Ureter (tissue), 1 donor: ENCODE results near the gene PKD2L1. TPM values are rescaled to one million over a fixed set of nuclear protein-coding genes. Genes with fewer than 3 reads are reported as not detected.

ENCODE experiments used
- DNase-seq: peaks from one replicate; pipeline ENCODE4 v3.0.0-alpha.2; 2020; ENCODE audit warnings: low spot score
- total RNA-seq: library from RNA; stranded (reverse); gene quantifications from one replicate; pipeline ENCODE4 v1.2.4, GENCODE V29; 2023
- donor health status: DM: yes; HTN: yes; CAD: no.

The PKD2L1 gene
- total RNA-seq, 1 donor from 2014 or later: 0.16 TPM

- DNase-seq: no peak
These were observed 26.3 kb upstream of the PKD2L1 start for GRCh38 chr10:100356067-100357017.

DNA sequence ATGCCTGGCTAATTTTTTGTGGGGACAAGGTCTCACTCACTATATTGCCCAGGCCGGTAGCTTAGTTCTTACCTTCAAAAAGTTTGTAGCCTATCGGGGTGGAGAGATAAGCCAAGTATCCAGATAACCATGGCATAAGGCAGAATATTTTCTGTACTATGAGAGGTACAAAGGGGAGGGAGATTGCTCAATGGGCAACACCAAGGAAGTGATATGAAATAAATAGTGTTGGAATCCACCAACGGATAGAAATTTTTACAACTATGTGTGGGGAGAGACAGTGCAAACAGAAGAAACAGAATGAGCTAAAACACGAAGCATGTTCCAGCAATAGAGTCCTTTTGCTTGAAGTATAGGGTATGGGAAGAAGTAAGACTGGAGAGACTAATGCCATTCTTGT is 25.1 kb upstream of the PKD2L1 start:
- no peak for DNase-seq

DNA sequence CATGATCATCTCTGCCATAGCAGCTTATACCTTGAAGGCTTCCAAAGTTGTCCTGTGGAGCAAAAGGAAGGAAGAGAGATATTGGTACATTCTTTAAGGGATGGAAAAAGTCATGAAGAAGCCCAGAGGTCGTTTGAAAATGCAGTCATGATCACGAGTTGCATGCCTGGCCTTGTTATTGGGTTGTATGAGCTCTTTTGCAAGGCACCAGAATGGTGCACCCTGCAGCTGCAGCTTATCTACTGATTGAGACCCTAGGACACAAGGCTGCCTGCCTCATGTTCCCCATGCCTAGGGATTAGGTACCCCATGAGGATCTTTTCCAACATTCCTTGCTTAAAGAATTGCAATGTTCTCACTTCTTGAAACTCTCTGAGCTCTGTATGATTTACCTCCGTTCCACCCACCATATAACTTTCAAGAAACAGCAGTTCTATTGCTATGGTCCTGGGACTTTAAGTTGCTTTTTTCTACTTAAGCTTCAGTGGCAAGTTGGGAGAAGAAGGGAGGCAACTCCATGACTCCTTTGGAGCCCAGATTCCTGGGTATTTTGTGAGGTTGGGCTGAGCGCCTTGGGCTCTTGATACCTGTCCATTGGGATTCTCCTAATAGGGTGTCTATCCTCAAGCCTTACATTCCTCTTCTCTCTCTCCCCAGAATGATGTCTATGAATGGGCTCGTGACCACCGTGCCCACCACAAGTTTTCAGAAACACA is 23.9 kb upstream of the PKD2L1 start:
- no peak for DNase-seq

DNA sequence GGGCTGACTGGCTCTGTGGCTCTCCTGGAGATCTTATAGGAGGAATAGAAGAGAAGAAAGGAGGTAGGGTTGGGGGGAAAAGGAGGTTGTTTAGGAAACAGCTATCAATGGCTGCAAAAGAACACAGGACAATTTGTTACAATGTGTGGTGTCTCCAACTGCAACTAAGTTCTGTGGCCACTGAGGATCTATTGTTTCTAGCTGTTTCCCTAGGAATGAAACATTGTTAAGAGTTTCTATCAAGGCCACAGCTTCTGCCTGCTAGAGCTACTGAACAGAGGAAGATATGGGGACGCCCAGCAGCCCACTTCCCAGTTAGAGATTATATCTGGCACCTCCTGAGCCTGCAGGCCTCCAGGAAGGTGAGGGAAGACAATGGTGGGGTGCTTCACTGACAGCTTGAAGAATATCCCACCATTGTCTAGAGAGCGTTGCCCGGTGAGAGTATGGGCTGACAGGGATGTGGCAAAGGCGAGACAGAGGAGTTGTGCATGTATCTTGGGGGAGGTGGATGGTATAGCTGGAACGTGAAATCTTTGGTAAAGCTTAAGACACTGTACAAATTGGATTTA is 21.0 kb upstream of the PKD2L1 start:
- no peak for DNase-seq

DNA sequence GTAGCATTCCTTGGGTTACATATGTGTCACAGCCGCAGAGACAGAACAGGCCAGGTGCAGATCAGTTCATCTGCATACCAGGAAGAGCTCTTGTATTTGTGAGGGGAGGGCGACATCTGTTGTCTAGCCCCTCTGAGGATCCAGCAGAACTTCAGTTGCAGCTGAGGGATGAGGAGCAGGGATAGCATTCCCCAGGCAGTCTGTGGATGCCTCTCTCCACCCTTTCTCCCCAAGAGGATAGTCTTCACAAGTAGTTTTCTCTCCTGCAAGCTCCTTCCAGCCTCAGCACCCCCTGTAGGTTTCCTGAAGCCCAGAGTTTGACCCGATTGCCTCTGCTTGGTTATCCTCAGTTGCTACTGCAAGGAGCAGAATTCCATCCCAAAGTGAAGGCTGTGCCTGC is 19.6 kb upstream of the PKD2L1 start:
- DNase-seq: no peak

- DNase-seq: no peak
These were observed 19.1 kb upstream of the PKD2L1 start for GRCh38 chr10:100349087-100349486.

DNA sequence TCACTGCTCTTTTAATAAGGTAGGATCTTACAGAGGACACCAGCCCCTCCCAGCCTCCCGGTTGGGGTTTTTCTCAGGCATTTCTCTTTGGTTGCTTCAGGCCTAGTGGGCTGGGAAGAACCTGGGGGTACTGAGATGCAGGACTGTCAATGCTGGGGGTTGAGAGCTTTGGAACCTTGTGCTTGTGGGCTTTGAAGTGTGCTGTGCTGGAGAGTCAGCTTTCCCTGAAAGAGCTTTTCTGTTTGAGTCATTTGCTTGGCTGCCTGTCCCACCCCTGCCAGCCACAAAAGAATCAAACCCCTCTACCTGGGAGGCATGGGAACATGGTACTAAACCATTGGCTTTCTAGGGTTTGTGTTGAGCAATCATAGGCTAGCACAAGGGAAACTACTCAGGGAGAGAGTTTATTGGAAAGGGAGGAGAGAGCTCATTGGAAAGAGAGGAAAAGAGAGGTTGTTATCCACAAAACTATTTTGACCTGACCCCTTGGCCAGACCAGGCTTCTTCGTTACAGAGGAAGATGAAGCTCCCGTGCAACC is 18.4 kb upstream of the PKD2L1 start:
- DNase-seq: no peak

GRCh38 chr10:100347568-100348195 is 17.7 kb upstream of the PKD2L1 start:
- DNase-seq: no peak

GRCh38 chr10:100346765-100347567 is 16.9 kb upstream of the PKD2L1 start, which contains the start of gene SCD:
Gene SCD (plus strand): TSS chr10:100347233. CDS start chr10:100347505, 272 bp downstream.
- peak; percentile 85 for DNase-seq

DNA sequence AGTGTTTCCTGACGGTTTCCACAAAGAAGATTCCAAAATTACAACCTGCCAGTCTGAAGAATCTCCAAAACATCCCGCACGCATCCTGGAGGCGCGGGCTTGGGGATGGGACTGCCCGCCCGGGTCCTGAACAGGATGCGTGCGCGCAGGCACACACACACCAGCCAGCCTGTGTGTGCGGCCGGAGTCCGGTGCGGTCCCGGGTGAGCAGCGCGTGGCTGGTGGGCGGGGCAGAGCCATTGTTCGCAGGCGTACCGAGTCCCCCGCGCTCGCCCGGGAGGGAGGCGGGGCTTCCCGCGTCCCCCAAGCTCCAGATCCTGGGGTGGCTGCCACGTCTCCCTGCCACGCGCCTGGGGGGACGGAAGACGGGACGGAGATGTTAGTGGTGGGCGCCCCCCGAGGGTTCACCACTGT is 16.3 kb upstream of the PKD2L1 start:
- peak; percentile 68 for DNase-seq

GRCh38 chr10:100345570-100346330 is 15.7 kb upstream of the PKD2L1 start:
- DNase-seq: no peak

DNA sequence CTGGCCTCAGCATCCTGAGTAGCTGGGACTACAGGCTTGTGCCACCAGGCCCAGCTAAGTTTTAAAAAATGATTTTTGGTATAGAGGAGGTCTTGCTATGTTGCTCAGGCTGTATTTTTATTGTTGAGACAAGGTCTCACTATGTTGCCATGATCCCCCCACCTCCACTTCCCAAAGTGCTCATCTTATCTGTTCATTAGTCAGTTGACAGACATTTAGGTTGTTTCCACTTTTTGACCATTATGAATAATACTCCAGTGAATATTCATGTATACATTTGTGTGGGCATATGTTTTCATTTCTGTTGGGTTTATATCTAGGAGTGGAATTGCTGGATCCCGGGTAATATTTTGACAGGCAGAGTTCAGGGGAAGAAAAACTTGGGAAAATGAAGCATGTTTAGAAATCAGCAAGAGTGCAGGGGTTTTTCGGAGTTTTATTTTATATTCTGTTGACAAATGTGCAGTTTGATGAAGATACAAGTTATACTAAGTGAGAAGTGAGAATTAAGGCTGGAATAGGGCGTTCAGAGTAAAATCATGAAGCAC is 14.3 kb upstream of the PKD2L1 start:
- no peak for DNase-seq

DNA sequence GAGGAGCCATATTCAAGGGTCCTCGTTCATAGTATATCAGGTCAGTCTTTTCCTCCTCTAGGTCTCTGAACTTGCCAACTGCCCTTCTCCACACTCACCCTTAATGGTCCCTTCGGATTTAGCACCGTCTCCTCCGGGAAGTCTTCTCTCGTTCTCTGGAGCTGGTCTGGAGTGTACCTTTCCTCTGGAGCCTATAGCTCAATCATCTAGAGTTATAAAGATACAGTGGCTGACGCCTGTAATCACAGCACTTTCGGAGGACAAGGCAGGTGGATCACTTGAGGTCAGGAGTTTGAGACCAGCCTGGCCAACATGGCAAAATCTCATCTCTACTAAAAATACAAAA is 12.6 kb upstream of the PKD2L1 start:
- no peak for DNase-seq

DNA sequence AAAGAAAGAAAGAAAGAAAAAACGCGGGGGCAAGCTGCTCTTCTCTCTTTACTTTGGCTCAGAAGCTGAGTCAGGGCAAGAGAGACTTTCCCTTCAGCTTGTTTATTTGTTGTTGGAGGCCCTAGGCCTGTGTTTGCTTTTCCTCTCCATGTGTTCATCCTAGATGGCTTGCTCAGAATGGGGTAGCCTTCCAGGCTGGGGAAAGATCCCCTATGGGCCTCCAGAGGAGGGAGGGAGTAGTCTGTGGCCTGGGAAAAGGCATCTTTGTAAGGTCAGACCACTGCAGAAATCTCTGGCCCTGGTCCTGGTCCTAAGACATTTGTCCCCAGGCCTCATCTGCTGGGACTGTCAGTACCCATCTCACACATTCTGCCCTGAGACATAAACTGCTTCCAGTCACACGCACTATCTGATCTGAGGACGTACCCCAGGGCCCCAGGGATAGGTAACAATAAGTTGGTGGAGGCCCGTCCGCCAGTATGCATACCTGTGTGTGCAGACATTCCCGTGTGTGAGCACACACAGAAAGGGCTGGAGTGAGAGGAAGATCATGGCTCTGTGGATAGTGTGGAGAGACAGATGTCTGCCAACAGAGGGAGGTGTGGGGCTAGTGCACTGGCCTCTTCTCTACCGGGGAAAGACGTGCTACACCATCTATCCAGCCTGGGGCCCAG is 12.1 kb upstream of the PKD2L1 start:
- peak; percentile 66 for DNase-seq

- no peak for DNase-seq
These were observed 11.2 kb upstream of the PKD2L1 start for GRCh38 chr10:100340948-100341847.

- DNase-seq: no peak
These were observed 9.2 kb upstream of the PKD2L1 start for GRCh38 chr10:100339236-100339635.

GRCh38 chr10:100338434-100339036 is 8.5 kb upstream of the PKD2L1 start:
- DNase-seq: peak; percentile 83

GRCh38 chr10:100334762-100335161 is 4.7 kb upstream of the PKD2L1 start:
- no peak for DNase-seq
